Measurements from ENCODE around the gene GMDS.

GRCh38 chr6:1604158-1605003 is 641.0 kb downstream of the GMDS start:
- TF ChIP-seq MAX (IDR thresholded peaks at IDR 0.05) (peak; percentile 48; the same call in 1 of the 2 replicates), PITX1 (CRISPR knock-in tag; IDR thresholded peaks at IDR 0.05) (peak; percentile 22; the same call in 1 of the 2 replicates), ZNF121 (CRISPR knock-in tag; IDR thresholded peaks at IDR 0.05) (0 out of 2 replicates have a peak, but pooled peaks have one; percentile 55), NFE2L2 (IDR thresholded peaks at IDR 0.05; ENCODE audit: low read length) (no peak)
